T-cell (primary cell): ENCODE measurements around the gene TBC1D22A. TPM values are rescaled to one million over a fixed set of nuclear protein-coding genes. Genes with fewer than 3 reads are reported as not detected.

Experiments
- ATAC-seq, 4 experiments: fragments of 200-7000 bp in 3 of 4; fragments of 150-1000 bp in 1 of 4; cut with Tn5 transposase; replicated peaks in 1 of 4; 1 replicate in 3 of 4; 2 replicates in 1 of 4; pipeline ENCODE4 v1.10.0; 2021; ENCODE audit warnings: moderate library complexity in 3 of 4, mild to moderate bottlenecking in 2 of 4, moderate number of reproducible peaks in 1 of 4
- CTCF ChIA-PET, 2 donors: fragments of 300-600 bp; sonication (Branson Sonifier 250); formaldehyde crosslinking; loops; one replicate each; lab custom pipeline; 2022; ENCODE audit warnings: antibody characterized with exemption in 2 of 2; lab: Charles Lee
- POLR2A ChIA-PET, 2 donors: fragments of 300-600 bp; sonication (Branson Sonifier 250); formaldehyde crosslinking; loops; one replicate each; lab custom pipeline; 2022; ENCODE audit warnings: antibody characterized with exemption in 2 of 2; lab: Charles Lee
- DNase-seq, 35 experiments: peaks; one replicate each; pipeline versions ENCODE4 v3.0.0 to v3.0.0-alpha.2; 2013 to 2023
- H3K27ac ChIP-seq: one replicate; pipeline ENCODE4 v1.5.1; 2013; ENCODE audit warnings: low read length
- H3K27me3 ChIP-seq, 2 experiments: replicated peaks in 1 of 2; 1 replicate in 1 of 2; 2 replicates in 1 of 2; pipeline versions ENCODE4 v1.6.1 to v1.7.0; 2013; ENCODE audit warnings: low read length in 1 of 2, mixed read lengths in 1 of 2; ENCODE audit not compliant: control insufficient read depth in 2 of 2, insufficient read depth in 2 of 2; ENCODE audit errors: extremely low read depth in 1 of 2
- H3K36me3 ChIP-seq, 2 donors: 1 replicate in 1 of 2; 2 replicates in 1 of 2; pipeline versions ENCODE4 v1.6.1 to v1.7.0; 2013; ENCODE audit warnings: low read length in 1 of 2; ENCODE audit not compliant: control insufficient read depth in 2 of 2, insufficient read depth in 1 of 2; ENCODE audit errors: extremely low read depth in 1 of 2
- H3K4me1 ChIP-seq, 2 experiments: 1 replicate in 1 of 2; 2 replicates in 1 of 2; pipeline versions ENCODE4 v1.6.1 to v1.7.0; 2013; ENCODE audit warnings: low read length in 2 of 2, mixed read lengths in 1 of 2; ENCODE audit not compliant: insufficient read depth in 2 of 2, control insufficient read depth in 1 of 2; ENCODE audit errors: extremely low read depth in 1 of 2
- H3K4me3 ChIP-seq, 2 donors: 1 replicate in 1 of 2; 2 replicates in 1 of 2; pipeline versions ENCODE4 v1.5.1 to v1.7.0; 2013; ENCODE audit warnings: mild to moderate bottlenecking in 2 of 2, low read length in 1 of 2, moderate library complexity in 1 of 2; ENCODE audit not compliant: control insufficient read depth in 1 of 2; ENCODE audit errors: extremely low read depth in 1 of 2
- H3K9me3 ChIP-seq: 2 replicates; pipeline ENCODE4 v1.7.0; 2013
- H3K27ac Mint-ChIP-seq, 2 donors: one replicate each; pipeline ENCODE4 v1.8.0; 2020 to 2021; ENCODE audit warnings: mild to moderate bottlenecking in 2 of 2, mixed read lengths in 2 of 2
- H3K27me3 Mint-ChIP-seq, 2 donors: one replicate each; pipeline ENCODE4 v1.8.0; 2021 to 2022; ENCODE audit warnings: mixed read lengths in 2 of 2
- H3K36me3 Mint-ChIP-seq: one replicate; pipeline ENCODE4 v1.8.0; 2021; ENCODE audit warnings: mixed read lengths
- H3K4me1 Mint-ChIP-seq, 3 donors: one replicate each; pipeline ENCODE4 v1.8.0; 2020 to 2022; ENCODE audit warnings: mixed read lengths in 3 of 3, mild to moderate bottlenecking in 1 of 3
- H3K4me3 Mint-ChIP-seq, 3 donors: one replicate each; pipeline ENCODE4 v1.8.0; 2020 to 2022; ENCODE audit warnings: mild to moderate bottlenecking in 3 of 3, mixed read lengths in 3 of 3, moderate library complexity in 3 of 3
- H3K9me3 Mint-ChIP-seq, 3 donors: one replicate each; pipeline ENCODE4 v1.8.0; 2020 to 2022; ENCODE audit warnings: mixed read lengths in 3 of 3
- WGBS: methylation state at CpG from one replicate; pipeline ENCODE4 v1.1.5; 2013; ENCODE audit warnings: missing lambda C conversion rate; ENCODE audit not compliant: insufficient coverage; 5-methylcytosine and 5-hydroxymethylcytosine counted together
- total RNA-seq, 35 experiments: library from RNA in 6 of 35; stranded (reverse) in 6 of 35; fragments of 120-200 nt in 1 of 35; gene quantifications; one replicate each; pipeline versions ENCODE4 v1.2.1 to v1.2.4 and lab custom pipeline; 2013 to 2026

Gene TBC1D22A
- total RNA-seq, 5 donors from 2014 or later (not counting 1 experiment from before 2014, with no cell fraction given) = 38.3 to 67.8 (median 57.7) TPM

DNA sequence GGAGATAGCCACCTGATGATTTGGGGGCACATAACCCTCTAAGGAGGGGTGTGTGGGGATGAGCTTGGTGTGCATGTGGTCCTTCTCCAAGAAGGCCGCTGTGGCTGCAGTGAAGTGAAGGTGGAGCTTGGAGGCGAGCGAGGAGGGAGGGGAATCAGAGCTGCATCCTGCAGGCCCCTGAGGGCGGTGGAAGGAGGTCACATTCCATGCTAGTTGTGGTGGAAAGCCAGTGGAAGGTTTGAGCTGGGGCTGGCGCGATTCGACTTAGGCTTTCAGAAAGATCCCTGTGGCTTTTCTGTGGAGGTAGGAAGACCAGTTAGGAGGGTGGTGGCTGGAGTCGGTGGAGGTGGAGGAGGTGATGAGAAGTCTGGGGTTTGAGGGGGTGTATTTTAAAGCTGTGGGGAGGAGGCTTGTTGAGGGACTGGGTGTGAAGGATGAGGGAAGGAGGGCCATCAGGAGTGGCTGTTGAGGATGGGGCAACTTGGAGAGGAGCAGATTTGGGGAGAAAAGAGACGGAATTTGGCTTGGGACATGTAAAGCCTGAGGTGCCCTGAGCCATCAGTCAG, 62.0 kb downstream of the TBC1D22A start:
- no peaks in the 10 kb centered on the region for H3K27me3 Mint-ChIP-seq
- Histone ChIP-seq H3K36me3 (peaks cover 7 to 30% of the 10 kb centered on the region in 2 donors), H3K4me3 (no peak overlapping the region), H3K27me3 (no peaks in the 10 kb centered on the region), H3K9me3 (peaks cover 3% of the 10 kb centered on the region), H3K27ac (no peak overlapping the region), H3K4me1 (peaks cover 0 to 3% of the 10 kb centered on the region in 2 experiments)
- 98% methylated on average over 9 of the region's 9 CpGs for WGBS
- ChIA-PET POLR2A (no interaction called here), CTCF (interaction anchor here in 1 of 2 donors (0.6 kb wide), 1 partner anchor 98 kb away, joined by 3 read pairs; no protein-coding TSS in a partner anchor)
- H3K27ac Mint-ChIP-seq = no peak overlapping the region
- peaks cover 0 to 9% (median 8%) of the 10 kb centered on the region in 3 donors for H3K9me3 Mint-ChIP-seq
- ATAC-seq (no peak), DNase-seq (no peak)
- peaks cover 53 to 64% (median 62%) of the 10 kb centered on the region in 3 donors for H3K4me1 Mint-ChIP-seq
- peaks cover 70% of the 10 kb centered on the region for H3K36me3 Mint-ChIP-seq
- no peak overlapping the region for H3K4me3 Mint-ChIP-seq

DNA sequence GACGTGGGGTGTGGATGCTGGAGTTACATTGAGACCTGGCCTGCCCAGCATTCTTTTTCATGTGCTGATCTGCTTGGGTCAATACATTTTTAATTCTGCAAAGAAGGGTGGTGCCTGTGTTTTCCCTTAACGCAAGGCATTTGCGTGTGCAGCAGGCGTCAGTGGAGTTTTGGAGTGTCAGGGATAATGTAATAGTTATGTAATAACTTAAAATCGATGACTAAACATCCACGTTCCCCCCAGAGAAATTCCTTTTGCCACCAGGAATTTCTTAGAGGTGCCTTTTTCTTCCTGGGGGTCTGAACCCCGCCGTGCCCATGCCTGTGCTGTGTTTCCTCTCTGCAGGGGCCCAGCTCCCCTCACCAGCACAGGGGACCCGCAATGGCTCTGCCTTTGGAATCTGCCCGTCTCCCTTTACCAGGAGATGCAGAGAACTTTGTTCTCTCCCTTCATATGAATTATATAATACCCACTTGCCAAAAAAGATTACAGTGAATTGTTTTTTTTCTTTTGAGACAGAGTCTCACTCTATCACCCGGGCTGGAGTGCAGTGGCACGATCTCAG, 62.6 kb downstream of the TBC1D22A start:
- no peaks in the 10 kb centered on the region for H3K27me3 ChIP-seq
- Mint-ChIP-seq H3K27me3 (no peaks in the 10 kb centered on the region), H3K27ac (no peak overlapping the region), H3K4me1 (peaks cover 53 to 66% (median 58%) of the 10 kb centered on the region in 3 donors), H3K9me3 (peaks cover 0 to 6% (median 5%) of the 10 kb centered on the region in 3 donors), H3K36me3 (peaks cover 70% of the 10 kb centered on the region), H3K4me3 (no peak overlapping the region)
- peaks cover 0 to 3% of the 10 kb centered on the region in 2 experiments for H3K4me1 ChIP-seq
- CTCF ChIA-PET = no interaction called here
- POLR2A ChIA-PET = no interaction called here
- H3K27ac ChIP-seq = no peak overlapping the region
- peaks cover 7 to 32% of the 10 kb centered on the region in 2 donors for H3K36me3 ChIP-seq
- peaks cover 1% of the 10 kb centered on the region for H3K9me3 ChIP-seq
- H3K4me3 ChIP-seq = no peak overlapping the region
- ATAC-seq (no peak), DNase-seq (no peak)
- WGBS = 90% methylated on average over 2 of the region's 12 CpGs

GRCh38 chr22:46826438-46827135, 64.1 kb downstream of the TBC1D22A start:
- H3K4me1 ChIP-seq = peaks cover 0 to 3% of the 10 kb centered on the region in 2 experiments
- POLR2A ChIA-PET = no interaction called here
- CTCF ChIA-PET = no interaction called here
- Mint-ChIP-seq H3K9me3 (no peaks in the 10 kb centered on the region), H3K4me1 (peaks cover 48 to 60% (median 51%) of the 10 kb centered on the region in 3 donors), H3K27ac (no peak overlapping the region), H3K4me3 (no peak overlapping the region), H3K36me3 (peaks cover 69% of the 10 kb centered on the region), H3K27me3 (no peaks in the 10 kb centered on the region)
- H3K27ac ChIP-seq = no peak overlapping the region
- H3K27me3 ChIP-seq = no peaks in the 10 kb centered on the region
- no peak for DNase-seq
- peaks cover 7 to 40% of the 10 kb centered on the region in 2 donors for H3K36me3 ChIP-seq
- no peaks in the 10 kb centered on the region for H3K9me3 ChIP-seq
- no peak overlapping the region for H3K4me3 ChIP-seq
- WGBS = 95% methylated on average over 12 of the region's 15 CpGs
- ATAC-seq = no peak

DNA sequence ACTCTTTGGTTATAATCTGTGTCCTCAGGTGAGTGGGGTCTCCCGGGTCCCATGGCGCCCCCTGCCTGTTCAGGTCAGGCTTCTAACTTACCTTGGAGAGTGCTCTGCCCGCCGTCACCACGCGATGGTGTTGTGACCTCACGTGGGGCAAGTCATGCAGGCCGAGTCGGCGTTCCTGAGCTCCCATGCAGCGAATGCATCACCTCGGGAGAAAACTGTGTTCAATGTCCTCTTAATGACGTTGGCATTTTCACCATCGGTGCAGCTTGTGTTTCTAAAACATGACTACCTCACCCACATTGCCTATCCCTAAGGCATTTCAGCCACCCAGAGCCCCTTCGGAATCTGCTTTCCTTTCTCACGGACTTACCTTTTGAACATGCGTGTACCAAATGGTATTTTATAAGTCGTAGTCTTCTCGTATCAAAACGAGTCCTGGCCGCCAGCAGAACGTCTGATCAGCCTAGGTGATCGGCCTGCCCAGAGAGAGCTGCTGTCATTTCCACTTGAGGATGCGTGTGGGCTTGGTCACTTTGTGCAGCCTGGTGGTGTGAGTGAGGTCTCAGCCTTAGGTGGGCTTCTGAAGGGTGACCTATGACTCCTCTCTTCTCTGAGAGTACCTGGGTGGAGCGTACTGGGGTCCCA, 64.8 kb downstream of the TBC1D22A start:
- no peak overlapping the region for H3K4me3 Mint-ChIP-seq
- DNase-seq = peak in 2 of 35 experiments; percentile 17 to 24
- Histone ChIP-seq H3K9me3 (no peaks in the 10 kb centered on the region), H3K27me3 (no peaks in the 10 kb centered on the region), H3K27ac (no peak overlapping the region), H3K4me3 (no peak overlapping the region), H3K36me3 (peaks cover 7 to 40% of the 10 kb centered on the region in 2 donors), H3K4me1 (peaks cover 0 to 3% of the 10 kb centered on the region in 2 experiments)
- 96% methylated on average over 22 of the region's 25 CpGs for WGBS
- H3K4me1 Mint-ChIP-seq = peaks cover 41 to 54% (median 44%) of the 10 kb centered on the region in 3 donors
- H3K27me3 Mint-ChIP-seq = no peaks in the 10 kb centered on the region
- no peak overlapping the region for H3K27ac Mint-ChIP-seq
- ATAC-seq = no peak
- H3K36me3 Mint-ChIP-seq = peaks cover 68% of the 10 kb centered on the region
- POLR2A ChIA-PET = no interaction called here
- H3K9me3 Mint-ChIP-seq = no peaks in the 10 kb centered on the region
- CTCF ChIA-PET = no interaction called here

DNA sequence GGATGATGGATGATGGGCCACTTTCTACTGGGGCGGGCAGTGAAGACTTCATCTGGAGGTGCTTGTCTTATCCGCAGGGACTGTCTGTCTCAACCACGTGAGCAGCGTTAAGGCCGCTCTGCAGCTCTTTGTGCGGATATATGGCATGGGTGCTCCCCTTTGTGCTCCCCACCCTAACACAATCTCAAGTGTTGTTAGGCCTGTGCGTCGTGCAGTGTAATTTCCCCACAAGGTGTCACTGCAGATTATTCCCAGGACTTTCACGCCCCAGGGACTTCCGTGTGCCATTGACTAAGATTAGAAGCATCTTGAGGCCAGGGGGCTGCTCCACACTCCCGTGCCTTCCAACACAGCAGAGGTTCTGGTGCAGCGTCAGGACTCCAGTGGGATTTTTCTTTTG, 65.3 kb downstream of the TBC1D22A start:
- Mint-ChIP-seq H3K27me3 (no peaks in the 10 kb centered on the region), H3K36me3 (peaks cover 65% of the 10 kb centered on the region), H3K27ac (no peak overlapping the region), H3K4me1 (peaks cover 38 to 51% (median 41%) of the 10 kb centered on the region in 3 donors), H3K9me3 (no peaks in the 10 kb centered on the region), H3K4me3 (no peak overlapping the region)
- Histone ChIP-seq H3K4me3 (no peak overlapping the region), H3K9me3 (no peaks in the 10 kb centered on the region), H3K4me1 (peaks cover 0 to 3% of the 10 kb centered on the region in 2 experiments), H3K27ac (no peak overlapping the region), H3K36me3 (peaks cover 7 to 38% of the 10 kb centered on the region in 2 donors), H3K27me3 (no peaks in the 10 kb centered on the region)
- ChIA-PET POLR2A (no interaction called here), CTCF (no interaction called here)
- ATAC-seq (no peak), DNase-seq (no peak)
- 92% methylated on average over 6 of the region's 12 CpGs for WGBS

- 94% methylated on average over 8 of the region's 9 CpGs for WGBS
- H3K36me3 Mint-ChIP-seq = peaks cover 68% of the 10 kb centered on the region
- H3K9me3 ChIP-seq = no peaks in the 10 kb centered on the region
- ATAC-seq = no peak
- H3K27me3 ChIP-seq = no peaks in the 10 kb centered on the region
- H3K27me3 Mint-ChIP-seq = no peaks in the 10 kb centered on the region
- no peak overlapping the region for H3K4me3 Mint-ChIP-seq
- no peak overlapping the region for H3K27ac Mint-ChIP-seq
- peaks cover 0 to 2% (median 1%) of the 10 kb centered on the region in 3 donors for H3K9me3 Mint-ChIP-seq
- no peak for DNase-seq
- peaks cover 0 to 3% of the 10 kb centered on the region in 2 experiments for H3K4me1 ChIP-seq
- H3K36me3 ChIP-seq = peaks cover 6 to 33% of the 10 kb centered on the region in 2 donors
- ChIA-PET POLR2A (no interaction called here), CTCF (no interaction called here)
- no peak overlapping the region for H3K4me3 ChIP-seq
- H3K27ac ChIP-seq = no peak overlapping the region
- H3K4me1 Mint-ChIP-seq = peaks cover 38 to 48% (median 39%) of the 10 kb centered on the region in 3 donors
These were observed 66.0 kb downstream of the TBC1D22A start for GRCh38 chr22:46828323-46828900.
